ENCODE results near the gene FN3KRP.

The FN3KRP gene

GRCh38 chr17:82751571-82752370, 35.3 kb downstream of the FN3KRP start, which contains the start of gene TBCD:
TSS of gene TBCD (plus strand) at chr17:82752065. CDS start at chr17:82752194, 129 bp downstream.
- H3K4me3 ChIP-seq (ENCODE audit: low read length): peak within 1 kb of the TSS; percentile 79
- no peak for TF ChIP-seq CTCF (conservative IDR thresholded peaks at IDR 0.05; ENCODE audit: low read length)
- DNase-seq (ENCODE audit: low read depth): peak; percentile 89

- DNase-seq (ENCODE audit: low read depth): no peak
Observed at GRCh38 chr17:82752371-82753200, 36.1 kb downstream of the FN3KRP start.

GRCh38 chr17:82753201-82753464, 36.6 kb downstream of the FN3KRP start:
- TF ChIP-seq CTCF (conservative IDR thresholded peaks at IDR 0.05; ENCODE audit: low read length): no peak
- peak overlapping the region; percentile 79 for H3K4me3 ChIP-seq (ENCODE audit: low read length)
- DNase-seq (ENCODE audit: low read depth): no peak

More at GRCh38 chr17:82752371-82753200, 36.1 kb downstream of the FN3KRP start:
- H3K4me3 ChIP-seq (ENCODE audit: low read length): peak overlapping the region; percentile 79
- no peak for TF ChIP-seq CTCF (conservative IDR thresholded peaks at IDR 0.05; ENCODE audit: low read length)

- no peak for DNase-seq (ENCODE audit: low read depth)
- no peak for TF ChIP-seq CTCF (conservative IDR thresholded peaks at IDR 0.05; ENCODE audit: low read length)
- no peak overlapping the region for H3K4me3 ChIP-seq (ENCODE audit: low read length)
Observed at GRCh38 chr17:82754297-82755208, 38.0 kb downstream of the FN3KRP start.

GRCh38 chr17:82756166-82756565, 39.7 kb downstream of the FN3KRP start:
- DNase-seq (ENCODE audit: low read depth): no peak
- H3K4me3 ChIP-seq (ENCODE audit: low read length): no peak overlapping the region
- TF ChIP-seq CTCF (conservative IDR thresholded peaks at IDR 0.05; ENCODE audit: low read length): no peak

- no peak for DNase-seq (ENCODE audit: low read depth)
- no peak for TF ChIP-seq CTCF (conservative IDR thresholded peaks at IDR 0.05; ENCODE audit: low read length)
- H3K4me3 ChIP-seq (ENCODE audit: low read length): no peak overlapping the region
Observed at GRCh38 chr17:82765371-82765770, 48.9 kb downstream of the FN3KRP start.

Data from AG10803 (cell line).